GM18868 (cell line): ENCODE measurements around the gene ZNF462.
A peak's percentile ranks its signal among the peaks of the same experiment; 100 is the strongest.
"Not testable (repeated sequence)": the region's sequence is repeated elsewhere in the genome, so short reads cannot be mapped to it uniquely, and the experiment has no call there.

Source experiments
- ATAC-seq: cut with Tn5 transposase; IDR thresholded peaks from one replicate; pipeline ENCODE4 v1.9.1; 2021; ENCODE audit warnings: mild to moderate bottlenecking, moderate library complexity; ENCODE audit not compliant: unreplicated experiment

The ZNF462 gene

GRCh38 chr9:106989904-106990303 lies 126.9 kb downstream of the ZNF462 start:
- not testable (repeated sequence) for ATAC-seq

GRCh38 chr9:106992186-106992585 lies 129.2 kb downstream of the ZNF462 start:
- no peak for ATAC-seq

- ATAC-seq, result no peak
Observed at GRCh38 chr9:106993603-106994002, 130.6 kb downstream of the ZNF462 start.

- no peak for ATAC-seq
Observed at GRCh38 chr9:106994463-106994862, 131.5 kb downstream of the ZNF462 start.

GRCh38 chr9:107000218-107000617 lies 137.3 kb downstream of the ZNF462 start:
- no peak for ATAC-seq

- no peak for ATAC-seq
Observed at GRCh38 chr9:107005201-107005600, 142.2 kb downstream of the ZNF462 start.

- ATAC-seq, result no peak
Observed at GRCh38 chr9:107007402-107007801, 144.4 kb downstream of the ZNF462 start.

GRCh38 chr9:107008011-107008410 lies 145.0 kb downstream of the ZNF462 start:
- no peak for ATAC-seq

- no peak for ATAC-seq
Observed at GRCh38 chr9:107008447-107008846, 145.5 kb downstream of the ZNF462 start.

GRCh38 chr9:107016383-107016782 lies 153.4 kb downstream of the ZNF462 start:
- ATAC-seq, result no peak

- no peak for ATAC-seq
Observed at GRCh38 chr9:107018861-107019545, 156.0 kb downstream of the ZNF462 start.

- ATAC-seq, result peak; percentile 74
Observed at GRCh38 chr9:107020040-107020530, 157.1 kb downstream of the ZNF462 start.

- peak; percentile 45 for ATAC-seq
Observed at GRCh38 chr9:107024193-107024592, 161.2 kb downstream of the ZNF462 start.

GRCh38 chr9:107025260-107026035 lies 162.5 kb downstream of the ZNF462 start:
- ATAC-seq, result no peak

- ATAC-seq, result no peak
Observed at GRCh38 chr9:107029146-107029545, 166.2 kb downstream of the ZNF462 start.

- ATAC-seq, result peak; percentile 39
Observed at GRCh38 chr9:107033966-107034365, 171.0 kb downstream of the ZNF462 start.

GRCh38 chr9:107034831-107035230 lies 171.9 kb downstream of the ZNF462 start:
- no peak for ATAC-seq

- ATAC-seq, result no peak
Observed at GRCh38 chr9:107036367-107036766, 173.4 kb downstream of the ZNF462 start.

GRCh38 chr9:107039542-107039941 lies 176.6 kb downstream of the ZNF462 start:
- ATAC-seq, result no peak

GRCh38 chr9:107042606-107043005 lies 179.6 kb downstream of the ZNF462 start:
- ATAC-seq, result no peak

- no peak for ATAC-seq
Observed at GRCh38 chr9:107043886-107044285, 180.9 kb downstream of the ZNF462 start.

GRCh38 chr9:107044872-107045271 lies 181.9 kb downstream of the ZNF462 start:
- no peak for ATAC-seq
